DOHH2 (cell line): ENCODE results near the gene SP140.
A peak's percentile ranks its signal among the peaks of the same experiment; 100 is the strongest.

ENCODE experiments used
- H3F3A ChIP-seq: fragments of 200-600 bp; sonication (generic), shearing (Covaris generic); 2 replicates; pipeline ENCODE4 v1.6.0; 2016; ENCODE audit warnings: antibody characterized with exemption, mild to moderate bottlenecking; ENCODE audit not compliant: control insufficient read depth, insufficient read depth
- H3K27ac ChIP-seq: fragments of 200-600 bp; sonication (generic); 2 replicates; pipeline ENCODE4 v1.5.1; 2014; ENCODE audit warnings: low read depth, mild to moderate bottlenecking, low read length, moderate library complexity
- H3K27me3 ChIP-seq: fragments of 200-600 bp; sonication (generic); 2 replicates; pipeline ENCODE4 v1.6.1; 2014; ENCODE audit warnings: mild to moderate bottlenecking, low read length, mixed read lengths; ENCODE audit not compliant: control insufficient read depth
- H3K36me3 ChIP-seq: fragments of 200-600 bp; sonication (generic); 2 replicates; pipeline ENCODE4 v1.6.1; 2014; ENCODE audit warnings: mild to moderate bottlenecking, low read length, moderate library complexity, mixed read lengths; ENCODE audit not compliant: control insufficient read depth
- H3K4me1 ChIP-seq: fragments of 200-600 bp; sonication (generic); 2 replicates; pipeline ENCODE4 v1.6.1; 2014; ENCODE audit warnings: mild to moderate bottlenecking, low read length, mixed read lengths; ENCODE audit not compliant: control insufficient read depth
- H3K4me2 ChIP-seq: fragments of 200-600 bp; sonication (generic); 2 replicates; pipeline ENCODE4 v1.6.0; 2014; ENCODE audit warnings: mild to moderate bottlenecking, low read length, moderate library complexity
- H3K4me3 ChIP-seq: fragments of 200-600 bp; sonication (generic); 2 replicates; pipeline ENCODE4 v1.5.1; 2014; ENCODE audit warnings: mild to moderate bottlenecking, low read length, mixed read lengths
- H3K79me2 ChIP-seq: fragments of 200-600 bp; sonication (generic); 2 replicates; pipeline ENCODE4 v1.6.1; 2014; ENCODE audit warnings: mild to moderate bottlenecking, low read length, mixed read lengths; ENCODE audit not compliant: control insufficient read depth
- H3K9me2 ChIP-seq: fragments of 200-600 bp; sonication (generic); replicated peaks from 2 replicates; pipeline ENCODE4 v1.6.1; 2014; ENCODE audit warnings: mild to moderate bottlenecking, low read length, mixed read lengths; ENCODE audit not compliant: control insufficient read depth
- H3K9me3 ChIP-seq: fragments of 200-600 bp; sonication (generic); 2 replicates; pipeline ENCODE4 v1.6.1; 2014; ENCODE audit warnings: antibody characterized with exemption, low read length, mixed read lengths; ENCODE audit not compliant: control insufficient read depth, insufficient read depth
- H4K20me1 ChIP-seq: fragments of 200-600 bp; sonication (generic); 2 replicates; pipeline ENCODE4 v1.6.0; 2014; ENCODE audit warnings: low read depth, mild to moderate bottlenecking, antibody characterized with exemption, low read length, moderate library complexity; ENCODE audit not compliant: control insufficient read depth, insufficient read depth
- CTCF ChIP-seq: fragments of 200-600 bp; sonication (generic); IDR thresholded peaks from one replicate; pipeline ENCODE4 v1.5.1; 2014; ENCODE audit warnings: antibody characterized with exemption, mild to moderate bottlenecking, low read depth, low read length; ENCODE audit not compliant: poor library complexity, severe bottlenecking
- EZH2phosphoT487 ChIP-seq: fragments of 200-600 bp; sonication (generic); IDR thresholded peaks from 2 replicates; pipeline ENCODE4 v1.6.1; 2017; ENCODE audit warnings: borderline replicate concordance, mild to moderate bottlenecking, antibody characterized with exemption, low read length, moderate library complexity, mixed read lengths

SP140 gene

GRCh38 chr2:230319211-230319862 is 93.8 kb downstream of the SP140 start:
- peaks cover 9% of the 10 kb centered on the region; the same call in 1 of the 2 replicates for H3K9me3 ChIP-seq
- no peaks in the 10 kb centered on the region for H4K20me1 ChIP-seq
- TF ChIP-seq CTCF (no peak), EZH2phosphoT487 (no peak)
- H3K27ac ChIP-seq, result peak overlapping the region; percentile 56
- no peaks in the 10 kb centered on the region for H3K9me2 ChIP-seq
- H3K4me2 ChIP-seq, result peak overlapping the region; percentile 55
- H3K27me3 ChIP-seq, result no peaks in the 10 kb centered on the region
- H3K79me2 ChIP-seq, result no peaks in the 10 kb centered on the region
- H3F3A ChIP-seq, result no peaks in the 10 kb centered on the region
- peaks cover 25% of the 10 kb centered on the region for H3K4me1 ChIP-seq
- H3K4me3 ChIP-seq, result peak overlapping the region; percentile 43
- no peaks in the 10 kb centered on the region for H3K36me3 ChIP-seq

- Histone ChIP-seq H4K20me1 (no peaks in the 10 kb centered on the region), H3K36me3 (no peaks in the 10 kb centered on the region), H3K4me3 (no peak overlapping the region), H3K79me2 (no peaks in the 10 kb centered on the region), H3K27me3 (no peaks in the 10 kb centered on the region), H3K9me3 (peaks cover 9% of the 10 kb centered on the region; the same call in 1 of the 2 replicates), H3F3A (no peaks in the 10 kb centered on the region), H3K9me2 (no peaks in the 10 kb centered on the region), H3K4me1 (peaks cover 25% of the 10 kb centered on the region), H3K4me2 (no peak overlapping the region), H3K27ac (no peak overlapping the region)
- TF ChIP-seq CTCF, result no peak
Observed at GRCh38 chr2:230321031-230321430, 95.5 kb downstream of the SP140 start.

- Histone ChIP-seq H3K79me2 (no peaks in the 10 kb centered on the region), H3K36me3 (no peaks in the 10 kb centered on the region), H3K27ac (no peak overlapping the region), H3K4me1 (peaks cover 36% of the 10 kb centered on the region), H3K4me2 (no peak overlapping the region), H3K4me3 (no peak overlapping the region), H3K9me3 (peaks cover 9% of the 10 kb centered on the region; the same call in 1 of the 2 replicates), H3K27me3 (no peaks in the 10 kb centered on the region), H4K20me1 (no peaks in the 10 kb centered on the region), H3F3A (no peaks in the 10 kb centered on the region; the same call in 1 of the 2 replicates), H3K9me2 (no peaks in the 10 kb centered on the region)
- TF ChIP-seq EZH2phosphoT487, result no peak
- no peak for TF ChIP-seq CTCF
Observed at GRCh38 chr2:230322561-230323384, 97.2 kb downstream of the SP140 start.
